ENCODE measurements around the gene PLA2G4C.

PLA2G4C gene

GRCh38 chr19:48061401-48062344 lies 48.9 kb downstream of the PLA2G4C start:
- Histone ChIP-seq H3K27me3 (ENCODE audit: control insufficient read depth in 5 of 5, insufficient read depth in 4 of 5, low read length in 5 of 5) (peaks cover 0 to 7% (median 0%) of the 10 kb centered on the region in 5 donors), H3K4me1 (ENCODE audit: control insufficient read depth in 5 of 5, insufficient read depth in 5 of 5, low read length in 5 of 5) (no peaks in the 10 kb centered on the region), H3K9me3 (ENCODE audit: control insufficient read depth in 5 of 5, low read length in 5 of 5) (no peaks in the 10 kb centered on the region), H3K9ac (ENCODE audit: low read length in 5 of 5) (no peak overlapping the region), H3K36me3 (ENCODE audit: control insufficient read depth in 5 of 5, insufficient read depth in 5 of 5, low read length in 5 of 5) (peaks cover 0 to 27% (median 13%) of the 10 kb centered on the region in 5 donors), H3K27ac (ENCODE audit: low read depth, low read length) (no peak overlapping the region), H3K4me3 (ENCODE audit: low read depth in 1 of 5, low read length in 5 of 5) (no peak overlapping the region)

- Histone ChIP-seq H3K9ac (ENCODE audit: low read length in 5 of 5) (no peak overlapping the region), H3K4me3 (ENCODE audit: low read depth in 1 of 5, low read length in 5 of 5) (no peak overlapping the region), H3K27ac (ENCODE audit: low read depth, low read length) (no peak overlapping the region), H3K4me1 (ENCODE audit: control insufficient read depth in 5 of 5, insufficient read depth in 5 of 5, low read length in 5 of 5) (no peaks in the 10 kb centered on the region), H3K27me3 (ENCODE audit: control insufficient read depth in 5 of 5, insufficient read depth in 4 of 5, low read length in 5 of 5) (peaks cover 0 to 7% (median 0%) of the 10 kb centered on the region in 5 donors), H3K36me3 (ENCODE audit: control insufficient read depth in 5 of 5, insufficient read depth in 5 of 5, low read length in 5 of 5) (peaks cover 0 to 20% (median 8%) of the 10 kb centered on the region in 5 donors), H3K9me3 (ENCODE audit: control insufficient read depth in 5 of 5, low read length in 5 of 5) (no peaks in the 10 kb centered on the region)
Observed at GRCh38 chr19:48060381-48060780, 50.2 kb downstream of the PLA2G4C start.

- no peak overlapping the region for H3K4me3 ChIP-seq (ENCODE audit: low read depth in 1 of 5, low read length in 5 of 5)
- no peak overlapping the region for H3K27ac ChIP-seq (ENCODE audit: low read depth, low read length)
- H3K36me3 ChIP-seq (ENCODE audit: control insufficient read depth in 5 of 5, insufficient read depth in 5 of 5, low read length in 5 of 5): peaks cover 0 to 23% (median 8%) of the 10 kb centered on the region in 5 donors
- no peaks in the 10 kb centered on the region for H3K4me1 ChIP-seq (ENCODE audit: control insufficient read depth in 5 of 5, insufficient read depth in 5 of 5, low read length in 5 of 5)
- peaks cover 0 to 7% (median 0%) of the 10 kb centered on the region in 5 donors for H3K27me3 ChIP-seq (ENCODE audit: control insufficient read depth in 5 of 5, insufficient read depth in 4 of 5, low read length in 5 of 5)
- no peak overlapping the region for H3K9ac ChIP-seq (ENCODE audit: low read length in 5 of 5)
- no peaks in the 10 kb centered on the region for H3K9me3 ChIP-seq (ENCODE audit: control insufficient read depth in 5 of 5, low read length in 5 of 5)
Observed at GRCh38 chr19:48059331-48059730, 51.3 kb downstream of the PLA2G4C start.

- no peak overlapping the region for H3K27ac ChIP-seq (ENCODE audit: low read depth, low read length)
- H3K4me3 ChIP-seq (ENCODE audit: low read depth in 1 of 5, low read length in 5 of 5): no peak overlapping the region
- H3K4me1 ChIP-seq (ENCODE audit: control insufficient read depth in 5 of 5, insufficient read depth in 5 of 5, low read length in 5 of 5): no peaks in the 10 kb centered on the region
- H3K9ac ChIP-seq (ENCODE audit: low read length in 5 of 5): no peak overlapping the region
- peaks cover 0 to 40% (median 19%) of the 10 kb centered on the region in 5 donors for H3K36me3 ChIP-seq (ENCODE audit: control insufficient read depth in 5 of 5, insufficient read depth in 5 of 5, low read length in 5 of 5)
- no peaks in the 10 kb centered on the region for H3K9me3 ChIP-seq (ENCODE audit: control insufficient read depth in 5 of 5, low read length in 5 of 5)
- H3K27me3 ChIP-seq (ENCODE audit: control insufficient read depth in 5 of 5, insufficient read depth in 4 of 5, low read length in 5 of 5): no peaks in the 10 kb centered on the region
Observed at GRCh38 chr19:48053856-48054255, 56.8 kb downstream of the PLA2G4C start.

- H3K4me1 ChIP-seq (ENCODE audit: control insufficient read depth in 5 of 5, insufficient read depth in 5 of 5, low read length in 5 of 5): no peaks in the 10 kb centered on the region
- no peak overlapping the region for H3K27ac ChIP-seq (ENCODE audit: low read depth, low read length)
- peaks cover 0 to 47% (median 27%) of the 10 kb centered on the region in 5 donors for H3K36me3 ChIP-seq (ENCODE audit: control insufficient read depth in 5 of 5, insufficient read depth in 5 of 5, low read length in 5 of 5)
- H3K9me3 ChIP-seq (ENCODE audit: control insufficient read depth in 5 of 5, low read length in 5 of 5): peaks cover 0 to 2% (median 0%) of the 10 kb centered on the region in 5 donors
- no peak overlapping the region for H3K9ac ChIP-seq (ENCODE audit: low read length in 5 of 5)
- H3K4me3 ChIP-seq (ENCODE audit: low read depth in 1 of 5, low read length in 5 of 5): no peak overlapping the region
- H3K27me3 ChIP-seq (ENCODE audit: control insufficient read depth in 5 of 5, insufficient read depth in 4 of 5, low read length in 5 of 5): no peaks in the 10 kb centered on the region
Observed at GRCh38 chr19:48053076-48053475, 57.5 kb downstream of the PLA2G4C start.

GRCh38 chr19:48051335-48052033 lies 59.1 kb downstream of the PLA2G4C start:
- peaks cover 0 to 56% (median 34%) of the 10 kb centered on the region in 5 donors for H3K36me3 ChIP-seq (ENCODE audit: control insufficient read depth in 5 of 5, insufficient read depth in 5 of 5, low read length in 5 of 5)
- H3K4me1 ChIP-seq (ENCODE audit: control insufficient read depth in 5 of 5, insufficient read depth in 5 of 5, low read length in 5 of 5): no peaks in the 10 kb centered on the region
- no peaks in the 10 kb centered on the region for H3K27me3 ChIP-seq (ENCODE audit: control insufficient read depth in 5 of 5, insufficient read depth in 4 of 5, low read length in 5 of 5)
- no peak overlapping the region for H3K27ac ChIP-seq (ENCODE audit: low read depth, low read length)
- H3K9me3 ChIP-seq (ENCODE audit: control insufficient read depth in 5 of 5, low read length in 5 of 5): peaks cover 0 to 2% (median 0%) of the 10 kb centered on the region in 5 donors
- no peak overlapping the region for H3K4me3 ChIP-seq (ENCODE audit: low read depth in 1 of 5, low read length in 5 of 5)
- H3K9ac ChIP-seq (ENCODE audit: low read length in 5 of 5): no peak overlapping the region

- H3K36me3 ChIP-seq (ENCODE audit: control insufficient read depth in 5 of 5, insufficient read depth in 5 of 5, low read length in 5 of 5): peaks cover 0 to 21% (median 14%) of the 10 kb centered on the region in 5 donors
- H3K27me3 ChIP-seq (ENCODE audit: control insufficient read depth in 5 of 5, insufficient read depth in 4 of 5, low read length in 5 of 5): peaks cover 4 to 12% (median 6%) of the 10 kb centered on the region in 5 donors
- H3K27ac ChIP-seq (ENCODE audit: low read depth, low read length): no peak overlapping the region
- H3K4me1 ChIP-seq (ENCODE audit: control insufficient read depth in 5 of 5, insufficient read depth in 5 of 5, low read length in 5 of 5): no peaks in the 10 kb centered on the region
- peaks cover 0 to 2% (median 0%) of the 10 kb centered on the region in 5 donors for H3K9me3 ChIP-seq (ENCODE audit: control insufficient read depth in 5 of 5, low read length in 5 of 5)
- H3K9ac ChIP-seq (ENCODE audit: low read length in 5 of 5): no peak overlapping the region
- H3K4me3 ChIP-seq (ENCODE audit: low read depth in 1 of 5, low read length in 5 of 5): no peak overlapping the region
Observed at GRCh38 chr19:48044561-48044960, 66.1 kb downstream of the PLA2G4C start.

GRCh38 chr19:48043675-48044258 lies 66.8 kb downstream of the PLA2G4C start, which contains the start of gene CABP5:
TSS of gene CABP5 (minus strand) at chr19:48044079. CDS start at chr19:48043922, 157 bp downstream.
- no peak within 1 kb of the TSS for H3K9ac ChIP-seq (ENCODE audit: low read length in 5 of 5)
- peaks cover 4 to 15% (median 7%) of the 10 kb centered on the region in 5 donors for H3K27me3 ChIP-seq (ENCODE audit: control insufficient read depth in 5 of 5, insufficient read depth in 4 of 5, low read length in 5 of 5)
- no peak within 1 kb of the TSS for H3K4me3 ChIP-seq (ENCODE audit: low read depth in 1 of 5, low read length in 5 of 5)
- peaks cover 0 to 16% (median 10%) of the 10 kb centered on the region in 5 donors for H3K36me3 ChIP-seq (ENCODE audit: control insufficient read depth in 5 of 5, insufficient read depth in 5 of 5, low read length in 5 of 5)
- H3K4me1 ChIP-seq (ENCODE audit: control insufficient read depth in 5 of 5, insufficient read depth in 5 of 5, low read length in 5 of 5): no peaks in the 10 kb centered on the region
- H3K9me3 ChIP-seq (ENCODE audit: control insufficient read depth in 5 of 5, low read length in 5 of 5): peaks cover 0 to 2% (median 0%) of the 10 kb centered on the region in 5 donors
- H3K27ac ChIP-seq (ENCODE audit: low read depth, low read length): no peak within 1 kb of the TSS

- H3K4me1 ChIP-seq (ENCODE audit: control insufficient read depth in 5 of 5, insufficient read depth in 5 of 5, low read length in 5 of 5): no peaks in the 10 kb centered on the region
- peaks cover 0 to 10% (median 6%) of the 10 kb centered on the region in 5 donors for H3K9me3 ChIP-seq (ENCODE audit: control insufficient read depth in 5 of 5, low read length in 5 of 5)
- H3K9ac ChIP-seq (ENCODE audit: low read length in 5 of 5): no peak overlapping the region
- H3K27ac ChIP-seq (ENCODE audit: low read depth, low read length): no peak overlapping the region
- H3K4me3 ChIP-seq (ENCODE audit: low read depth in 1 of 5, low read length in 5 of 5): no peak overlapping the region
- H3K36me3 ChIP-seq (ENCODE audit: control insufficient read depth in 5 of 5, insufficient read depth in 5 of 5, low read length in 5 of 5): no peaks in the 10 kb centered on the region
- peaks cover 4 to 15% (median 7%) of the 10 kb centered on the region in 5 donors for H3K27me3 ChIP-seq (ENCODE audit: control insufficient read depth in 5 of 5, insufficient read depth in 4 of 5, low read length in 5 of 5)
Observed at GRCh38 chr19:48041877-48042580, 68.6 kb downstream of the PLA2G4C start.
